DMS 273 treated with DMSO at 0.1 percent for 48 hours (cell line): ENCODE results near the gene RASSF1.
"Not testable (repeated sequence)": the region's sequence is repeated elsewhere in the genome, so short reads cannot be mapped to it uniquely, and the experiment has no call there.

Experiments used
- DNase-seq: peaks from one replicate; lab custom pipeline; 2025; lab: John Stamatoyannopoulos, UW

The RASSF1 gene

DNA sequence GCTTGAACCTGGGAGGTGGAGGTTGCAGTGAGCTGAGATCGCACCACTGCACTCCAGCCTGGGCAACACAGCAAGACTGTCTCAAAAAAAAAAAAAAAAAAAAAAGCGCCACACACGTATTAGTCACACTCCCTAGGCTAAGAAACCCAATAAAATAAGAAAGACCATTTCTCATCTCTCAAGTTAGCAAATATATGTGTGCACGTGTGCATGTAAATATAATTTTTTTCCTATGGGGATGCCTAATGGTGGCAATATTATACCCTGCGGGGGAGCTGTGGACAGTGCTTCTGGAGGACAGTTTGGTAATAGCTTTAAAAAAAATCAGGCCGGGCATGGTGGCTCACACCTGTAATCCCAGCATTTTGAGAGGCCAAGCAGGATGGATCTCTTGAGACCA is 56.5 kb downstream of the RASSF1 start:
- DNase-seq: not testable (repeated sequence)
